HUES6 (cell line): ENCODE results near the gene KRTAP17-1.

Source experiments
- H3K27ac ChIP-seq: 2 replicates; pipeline ENCODE4 v1.7.0; 2013; ENCODE audit warnings: low read depth, mild to moderate bottlenecking, low read length, inconsistent platforms
- H3K27me3 ChIP-seq: 2 replicates; pipeline ENCODE4 v1.6.1; 2013; ENCODE audit warnings: low read length; ENCODE audit not compliant: control insufficient read depth, insufficient read depth
- H3K36me3 ChIP-seq: 2 replicates; pipeline ENCODE4 v1.6.1; 2013; ENCODE audit warnings: low read length; ENCODE audit not compliant: control insufficient read depth, insufficient read depth
- H3K4me1 ChIP-seq: 2 replicates; pipeline ENCODE4 v1.6.1; 2013; ENCODE audit warnings: low read length; ENCODE audit not compliant: control insufficient read depth, insufficient read depth
- H3K4me3 ChIP-seq: 2 replicates; pipeline ENCODE4 v1.5.1; 2013; ENCODE audit warnings: low read depth, low read length
- H3K9ac ChIP-seq: one replicate; pipeline ENCODE4 v1.6.1; 2013; ENCODE audit warnings: mild to moderate bottlenecking, low read length
- H3K9me3 ChIP-seq: 2 replicates; pipeline ENCODE4 v1.6.1; 2013; ENCODE audit warnings: low read depth, low read length; ENCODE audit not compliant: control insufficient read depth, insufficient read depth

Gene KRTAP17-1

GRCh38 chr17:41322094-41322902 is 6.8 kb upstream of the KRTAP17-1 start:
- no peak overlapping the region for H3K27ac ChIP-seq
- no peaks in the 10 kb centered on the region for H3K4me1 ChIP-seq
- no peak overlapping the region for H3K4me3 ChIP-seq
- no peak overlapping the region for H3K9ac ChIP-seq
- H3K36me3 ChIP-seq, result no peaks in the 10 kb centered on the region
- H3K9me3 ChIP-seq, result peaks cover 7% of the 10 kb centered on the region; the same call in 1 of the 2 replicates
- H3K27me3 ChIP-seq, result no peaks in the 10 kb centered on the region

GRCh38 chr17:41318231-41318630 is 2.7 kb upstream of the KRTAP17-1 start:
- H3K27ac ChIP-seq, result no peak overlapping the region
- no peaks in the 10 kb centered on the region for H3K27me3 ChIP-seq
- no peaks in the 10 kb centered on the region for H3K4me1 ChIP-seq
- no peak overlapping the region for H3K9ac ChIP-seq
- H3K4me3 ChIP-seq, result no peak overlapping the region
- peaks cover 7% of the 10 kb centered on the region; the same call in 1 of the 2 replicates for H3K9me3 ChIP-seq
- H3K36me3 ChIP-seq, result no peaks in the 10 kb centered on the region

GRCh38 chr17:41315814-41316445 is 420 bp upstream of the KRTAP17-1 start:
- Histone ChIP-seq H3K4me1 (no peaks in the 10 kb centered on the region), H3K36me3 (no peaks in the 10 kb centered on the region), H3K27me3 (no peaks in the 10 kb centered on the region), H3K9me3 (peaks cover 7% of the 10 kb centered on the region; the same call in 1 of the 2 replicates), H3K27ac (no peak overlapping the region), H3K9ac (no peak overlapping the region), H3K4me3 (no peak overlapping the region)

GRCh38 chr17:41311111-41311510 is 4.4 kb downstream of the KRTAP17-1 start:
- Histone ChIP-seq H3K27ac (no peak overlapping the region), H3K4me1 (no peaks in the 10 kb centered on the region), H3K4me3 (no peak overlapping the region), H3K36me3 (no peaks in the 10 kb centered on the region), H3K9me3 (no peaks in the 10 kb centered on the region), H3K9ac (no peak overlapping the region), H3K27me3 (peaks cover 3% of the 10 kb centered on the region; the same call in 1 of the 2 replicates)

GRCh38 chr17:41308918-41309359 is 6.6 kb downstream of the KRTAP17-1 start, which contains the start of gene KRTAP16-1:
Gene KRTAP16-1 (minus strand): TSS chr17:41309309. CDS start chr17:41309253, 56 bp downstream.
- no peak within 1 kb of the TSS for H3K4me3 ChIP-seq
- H3K4me1 ChIP-seq, result no peaks in the 10 kb centered on the region
- H3K9ac ChIP-seq, result no peak within 1 kb of the TSS
- no peaks in the 10 kb centered on the region for H3K36me3 ChIP-seq
- H3K27ac ChIP-seq, result no peak within 1 kb of the TSS
- H3K27me3 ChIP-seq, result peaks cover 3% of the 10 kb centered on the region; the same call in 1 of the 2 replicates
- H3K9me3 ChIP-seq, result no peaks in the 10 kb centered on the region

- Histone ChIP-seq H3K9ac (no peak overlapping the region), H3K4me3 (no peak overlapping the region), H3K9me3 (no peaks in the 10 kb centered on the region), H3K36me3 (no peaks in the 10 kb centered on the region), H3K4me1 (no peaks in the 10 kb centered on the region), H3K27me3 (peaks cover 3% of the 10 kb centered on the region; the same call in 1 of the 2 replicates), H3K27ac (no peak overlapping the region)
These were observed 7.1 kb downstream of the KRTAP17-1 start for GRCh38 chr17:41308251-41308917.

GRCh38 chr17:41307647-41308046 is 7.9 kb downstream of the KRTAP17-1 start:
- Histone ChIP-seq H3K36me3 (no peaks in the 10 kb centered on the region), H3K9ac (no peak overlapping the region), H3K4me1 (no peaks in the 10 kb centered on the region), H3K27me3 (peaks cover 3% of the 10 kb centered on the region; the same call in 1 of the 2 replicates), H3K4me3 (no peak overlapping the region), H3K9me3 (no peaks in the 10 kb centered on the region), H3K27ac (no peak overlapping the region)

- Histone ChIP-seq H3K27me3 (peaks cover 2% of the 10 kb centered on the region; the same call in 1 of the 2 replicates), H3K9ac (no peak overlapping the region), H3K4me1 (no peaks in the 10 kb centered on the region), H3K27ac (no peak overlapping the region), H3K9me3 (no peaks in the 10 kb centered on the region), H3K36me3 (no peaks in the 10 kb centered on the region), H3K4me3 (no peak overlapping the region)
These were observed 11.4 kb downstream of the KRTAP17-1 start for GRCh38 chr17:41304091-41304490.

- Histone ChIP-seq H3K36me3 (no peaks in the 10 kb centered on the region), H3K9ac (no peak overlapping the region), H3K4me1 (no peaks in the 10 kb centered on the region), H3K27me3 (no peaks in the 10 kb centered on the region), H3K4me3 (no peak overlapping the region), H3K9me3 (no peaks in the 10 kb centered on the region), H3K27ac (no peak overlapping the region)
These were observed 12.5 kb downstream of the KRTAP17-1 start for GRCh38 chr17:41302981-41303380.

GRCh38 chr17:41301916-41302901 is 13.3 kb downstream of the KRTAP17-1 start, which contains the start of gene KRTAP29-1:
Gene KRTAP29-1 (minus strand): TSS chr17:41302851. CDS start chr17:41302851, 0 bp downstream.
- H3K4me3 ChIP-seq, result no peak within 1 kb of the TSS
- H3K9me3 ChIP-seq, result no peaks in the 10 kb centered on the region
- H3K9ac ChIP-seq, result no peak within 1 kb of the TSS
- no peak within 1 kb of the TSS for H3K27ac ChIP-seq
- no peaks in the 10 kb centered on the region for H3K27me3 ChIP-seq
- H3K36me3 ChIP-seq, result no peaks in the 10 kb centered on the region
- no peaks in the 10 kb centered on the region for H3K4me1 ChIP-seq
